Ovary (tissue), 3 donors: Measurements from ENCODE around the gene XPC.

Source experiments
- CTCF ChIP-seq, 3 donors: fragments of 450-650 bp in 2 of 3; fragments of 200-600 bp in 1 of 3; IDR thresholded peaks; one replicate each; pipeline versions ENCODE4 v1.5.1 to v1.8.0; 2016 to 2022; ENCODE audit warnings: antibody characterized with exemption in 3 of 3, mild to moderate bottlenecking in 1 of 3
- EP300 ChIP-seq: sonication (generic); formaldehyde crosslinking; IDR thresholded peaks from one replicate; pipeline ENCODE4 v1.6.1; 2017; ENCODE audit warnings: antibody characterized with exemption
- POLR2A ChIP-seq: fragments of 450-650 bp; IDR thresholded peaks from one replicate; pipeline ENCODE4 v1.6.1; 2017; ENCODE audit warnings: antibody characterized with exemption, mild to moderate bottlenecking, moderate library complexity
- donor health status: DM: no; HTN: no; CAD: no.

- TF ChIP-seq CTCF (IDR thresholded peaks at IDR 0.05), result no peak
- TF ChIP-seq POLR2A, result no peak
- TF ChIP-seq EP300, result no peak
Observed at GRCh38 chr3:14177580-14178246, 688 bp downstream of the XPC start.
